ENCODE results near the gene RUNDC1. TPM values are rescaled to one million over a fixed set of nuclear protein-coding genes. Genes with fewer than 3 reads are reported as not detected.

Gene RUNDC1
- total and polyA plus RNA-seq, 2 of the 8 experiments (the other 6 are each of a cell fraction or from before 2014, with no cell fraction given), result 7.9 to 11.9 TPM

DNA sequence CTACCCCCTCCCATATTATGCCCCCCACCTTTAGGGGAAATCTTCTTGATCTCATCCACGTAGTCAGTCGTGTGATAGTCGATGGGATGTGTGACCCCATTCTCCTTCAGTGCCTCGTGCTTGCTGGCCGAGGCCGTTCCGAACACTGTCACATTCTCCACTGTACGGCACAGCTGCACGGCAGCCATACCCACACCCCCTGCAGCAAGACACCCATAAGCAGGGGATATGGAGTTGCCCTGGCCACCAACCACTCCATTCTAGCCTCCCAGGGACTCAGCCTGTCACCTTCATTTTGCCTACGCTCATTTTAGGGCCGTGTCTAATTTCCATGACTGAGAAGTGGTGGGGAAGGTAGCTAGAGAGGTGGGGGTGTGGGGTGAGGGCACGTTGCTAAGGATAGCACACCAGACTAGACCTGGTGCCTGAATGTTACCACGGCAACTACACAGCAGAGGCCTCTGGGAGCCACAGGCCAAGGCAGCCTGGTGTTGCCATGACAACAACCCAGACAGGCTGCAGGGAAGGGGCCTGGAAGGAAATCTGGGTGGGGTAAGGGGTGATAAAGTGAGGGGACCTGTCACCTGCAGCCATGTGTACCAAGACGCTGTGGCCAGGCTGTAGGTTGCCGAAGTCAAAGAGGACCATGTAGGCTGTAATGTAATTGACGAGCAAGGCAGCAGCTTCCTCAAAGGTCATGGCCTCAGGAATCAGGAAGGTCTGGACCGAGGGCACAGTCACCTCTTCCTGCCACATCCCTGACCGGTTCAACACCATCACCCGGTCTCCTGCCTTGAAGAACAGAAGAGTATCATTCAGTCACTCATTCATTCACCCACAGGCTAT is 37.9 kb downstream of the RUNDC1 start:
- H3K9me3 ChIP-seq (ENCODE audit: insufficient read depth in 2 of 2, low read depth in 1 of 2, low read length in 1 of 2), result no peaks in the 10 kb centered on the region
- H3K23ac ChIP-seq (ENCODE audit: insufficient read length), result no peak overlapping the region
- H2BK20ac ChIP-seq (ENCODE audit: low read length), result no peak overlapping the region
- H3K27ac ChIP-seq (ENCODE audit: low read depth, low read length), result peak overlapping the region; percentile 40; the same call in 1 of the 2 replicates
- POLR2A ChIA-PET (ENCODE audit: partially characterized antibody), result interaction anchor here (1.6 to 10.8 kb wide), 5 partner anchors 12 to 297 kb away, joined by 3 to 123 read pairs (median 23); partner anchors contain the start of genes IFI35 and RPL27
- CTCF ChIA-PET (ENCODE audit: partially characterized antibody), result interaction anchor here (0.6 to 1.5 kb wide), 3 partner anchors 12 to 197 kb away, joined by 3 to 4 read pairs (median 3); partner anchors contain the start of gene RPL27
- H3K27me3 ChIP-seq (replicated peaks in 1 of 4; ENCODE audit: control insufficient read depth in 3 of 4, extremely low read depth in 1 of 4, insufficient read depth in 3 of 4, low read length in 3 of 4), result no peaks in the 10 kb centered on the region
- 95% methylated on average over 19 of the region's 19 CpGs; no CpG with 5 or more reads in 1 of the 2 experiments for WGBS, 2 experiments (ENCODE audit: extremely low coverage in 1 of 2, insufficient coverage in 1 of 2, insufficient read length in 1 of 2, insufficient replicate concordance in 2 of 2, low coverage in 1 of 2, low lambda C conversion rate in 2 of 2, missing lambda C conversion rate in 1 of 2)
- no peak overlapping the region for H2BK120ac ChIP-seq (replicated peaks; ENCODE audit: low read depth, low read length)
- H3K36me3 ChIP-seq (ENCODE audit: control insufficient read depth in 2 of 4, insufficient read depth in 4 of 4, low read length in 3 of 4), result peaks cover 6 to 39% (median 12%) of the 10 kb centered on the region in 4 experiments; a peak in 7 of 8 replicates
- H3K23me2 ChIP-seq (ENCODE audit: low read depth, low read length), result peaks cover 8% of the 10 kb centered on the region; the same call in 1 of the 2 replicates
- H3K18ac ChIP-seq (ENCODE audit: extremely low read depth, low read length), result no peak overlapping the region
- H2BK5ac ChIP-seq (ENCODE audit: low read depth, low read length), result no peak overlapping the region
- H3K56ac ChIP-seq (replicated peaks; ENCODE audit: insufficient read length, low read depth, low read length), result no peak overlapping the region
- peaks cover 0 to 35% of the 10 kb centered on the region in 2 experiments; a peak in 3 of 4 replicates for H3K79me2 ChIP-seq (ENCODE audit: control insufficient read depth in 1 of 2, insufficient read depth in 2 of 2, low read length in 2 of 2)
- H2BK12ac ChIP-seq (ENCODE audit: low read depth, low read length), result no peak overlapping the region
- no peak overlapping the region for H3K4ac ChIP-seq (replicated peaks; ENCODE audit: insufficient read length, low read depth, low read length)
- H3K4me1 ChIP-seq (replicated peaks in 1 of 4; ENCODE audit: control insufficient read depth in 3 of 4, insufficient read depth in 4 of 4, low read length in 3 of 4), result peaks cover 6 to 18% (median 12%) of the 10 kb centered on the region in 4 experiments
- DNase-seq (ENCODE audit: low read depth in 1 of 2, low spot score in 2 of 2) (no peak), FAIRE-seq (no peak)
- no peak overlapping the region for H3K9ac ChIP-seq (replicated peaks in 1 of 4; ENCODE audit: extremely low read depth in 1 of 4, low read depth in 3 of 4, low read length in 3 of 4)
- H4K20me1 ChIP-seq (replicated peaks in 1 of 2; ENCODE audit: control insufficient read depth in 1 of 2, insufficient read depth in 2 of 2, low read length in 2 of 2), result peaks cover 12% of the 10 kb centered on the region in 2 experiments
- no peak overlapping the region for H3K14ac ChIP-seq (ENCODE audit: insufficient read length)
- no peak overlapping the region for H4K8ac ChIP-seq (ENCODE audit: extremely low read depth, insufficient read depth, low read length)
- H3K79me1 ChIP-seq (ENCODE audit: low read depth, low read length), result peaks cover 19% of the 10 kb centered on the region
- H2AFZ ChIP-seq (ENCODE audit: low read length), result no peak overlapping the region
- H2AK5ac ChIP-seq (ENCODE audit: low read depth, low read length), result no peak overlapping the region
- H3K4me3 ChIP-seq (ENCODE audit: extremely low read depth in 1 of 4, insufficient read depth in 2 of 4, low read depth in 3 of 4, low read length in 4 of 4), result no peak overlapping the region
- no peak overlapping the region for H4K5ac ChIP-seq (ENCODE audit: insufficient read length, low read depth, low read length)
- no peak for TF ChIP-seq MAFK (IDR thresholded peaks at IDR 0.05; ENCODE audit: low read depth, low read length)
- no peak for TF ChIP-seq BRCA1 (IDR thresholded peaks at IDR 0.05; ENCODE audit: low read depth, low read length)
- no peak for TF ChIP-seq HDAC6 (IDR thresholded peaks at IDR 0.05; ENCODE audit: low read depth, low read length)
- TF ChIP-seq SP2 (IDR thresholded peaks at IDR 0.05; ENCODE audit: low read length), result no peak
- no peak for TF ChIP-seq POLR2A (IDR thresholded peaks at IDR 0.05; ENCODE audit: control extremely low read depth in 1 of 2, low read depth in 2 of 2, low read length in 2 of 2)
- no peak for TF ChIP-seq CREB1 (IDR thresholded peaks at IDR 0.05)
- no peak overlapping the region for H2BK15ac ChIP-seq (ENCODE audit: low read length)
- no peak overlapping the region; a peak in 1 of 4 replicates for H3K4me2 ChIP-seq (ENCODE audit: insufficient read depth in 1 of 2, low read depth in 2 of 2, low read length in 2 of 2)
- H4K91ac ChIP-seq (replicated peaks; ENCODE audit: insufficient read length, low read length), result no peak overlapping the region
